ENCODE measurements around the gene LYRM2.
"Not testable (repeated sequence)": the region's sequence is repeated elsewhere in the genome, so short reads cannot be mapped to it uniquely, and the experiment has no call there.

The LYRM2 gene

DNA sequence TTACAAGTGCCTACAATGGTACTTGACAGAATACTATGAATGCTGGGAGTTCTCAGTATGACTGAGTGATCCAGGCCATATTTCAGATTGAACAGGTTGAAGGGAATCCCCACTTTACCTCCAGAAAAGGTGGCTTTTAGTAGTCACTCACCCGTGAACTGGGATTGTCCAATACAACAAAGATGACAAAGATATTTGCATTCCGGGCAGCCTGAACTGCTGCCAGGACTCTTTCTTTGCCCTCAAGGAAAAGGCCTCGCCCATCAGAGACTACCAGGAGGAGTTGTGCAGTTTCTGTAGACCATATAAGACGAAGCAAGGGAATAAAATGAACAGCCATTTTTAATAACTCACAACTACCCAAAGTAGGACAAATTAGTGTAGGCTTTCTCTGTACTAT, 6.3 kb upstream of the LYRM2 start:
- no peak for DNase-seq (ENCODE audit: low read depth)

DNA sequence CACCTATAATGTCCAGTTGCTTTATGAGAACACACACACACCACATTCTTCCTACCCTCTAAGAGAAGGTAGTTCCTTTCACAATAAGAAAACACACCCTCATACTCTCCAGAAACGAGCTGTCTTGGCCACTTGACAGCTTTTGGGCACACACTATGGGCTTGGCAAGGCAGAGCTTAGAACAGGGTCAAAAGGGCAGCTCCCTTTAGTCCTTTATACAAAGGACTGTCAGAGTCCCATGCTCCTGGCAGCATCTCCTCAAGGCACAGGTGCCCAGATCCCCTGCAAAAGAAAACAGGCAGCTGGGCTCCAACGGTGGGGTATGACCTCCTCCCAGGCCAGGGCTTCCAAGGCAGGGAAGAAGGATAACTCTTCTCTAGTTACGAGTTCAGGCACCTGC, 4.9 kb upstream of the LYRM2 start:
- DNase-seq (ENCODE audit: low read depth): no peak

DNA sequence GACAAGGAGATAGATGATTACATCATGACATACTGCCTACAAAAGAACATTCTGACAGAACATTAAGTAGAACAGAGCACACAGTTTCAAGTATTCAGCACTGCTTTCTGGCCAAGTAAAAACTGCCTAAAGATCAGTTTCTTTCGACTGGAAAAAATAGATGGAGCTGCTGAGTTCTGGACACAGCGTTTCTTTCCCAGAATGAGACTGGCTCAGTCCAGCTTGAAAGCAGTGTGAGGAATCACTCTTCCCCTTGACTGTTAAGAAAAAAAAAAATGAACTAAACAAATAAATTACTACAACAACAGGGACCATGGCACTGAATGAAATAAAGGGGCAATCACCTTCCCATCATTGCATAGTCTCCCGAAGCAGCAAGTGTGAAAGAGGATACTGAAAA, 4.4 kb upstream of the LYRM2 start:
- no peak for DNase-seq (ENCODE audit: low read depth)

DNA sequence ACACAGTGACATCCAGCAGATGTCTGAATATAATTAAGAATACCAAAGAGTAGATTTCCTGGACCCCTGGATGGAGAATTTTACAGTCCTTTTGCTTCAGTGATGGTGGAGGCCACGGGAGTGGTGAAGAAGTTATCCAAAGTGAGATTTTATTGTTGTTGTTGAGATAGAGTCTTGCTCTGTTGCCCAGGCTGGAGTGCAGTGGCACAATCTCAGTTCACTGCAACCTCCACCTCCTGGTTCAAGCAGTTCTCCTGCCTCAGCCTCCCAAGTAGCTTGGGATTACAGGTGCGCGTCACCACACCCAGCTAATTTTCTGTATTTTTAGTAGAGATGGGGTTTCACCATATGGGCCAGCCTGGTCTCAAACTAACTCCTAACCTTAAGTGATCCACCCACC, 3.0 kb upstream of the LYRM2 start:
- DNase-seq (ENCODE audit: low read depth): not testable (repeated sequence)

DNA sequence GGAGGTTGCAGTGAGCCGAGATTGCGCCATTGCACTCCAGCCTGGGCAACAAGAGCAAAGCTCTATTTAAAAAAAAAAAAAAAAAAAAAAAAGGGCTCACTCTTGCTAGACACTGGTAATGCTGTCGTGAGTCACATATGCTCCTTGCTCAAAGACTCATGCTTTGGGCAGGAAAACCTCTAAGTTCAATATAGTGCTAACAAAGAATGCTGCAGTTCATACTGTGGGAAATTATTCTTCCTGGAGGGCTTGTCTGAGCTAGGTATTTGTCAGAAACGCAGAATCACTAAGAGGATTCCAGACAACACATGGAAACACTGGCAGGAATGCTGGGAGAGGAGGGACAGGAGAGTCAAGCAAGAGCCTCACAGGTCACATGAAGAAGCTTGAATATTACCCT, 2.3 kb upstream of the LYRM2 start:
- no peak for DNase-seq (ENCODE audit: low read depth)

DNA sequence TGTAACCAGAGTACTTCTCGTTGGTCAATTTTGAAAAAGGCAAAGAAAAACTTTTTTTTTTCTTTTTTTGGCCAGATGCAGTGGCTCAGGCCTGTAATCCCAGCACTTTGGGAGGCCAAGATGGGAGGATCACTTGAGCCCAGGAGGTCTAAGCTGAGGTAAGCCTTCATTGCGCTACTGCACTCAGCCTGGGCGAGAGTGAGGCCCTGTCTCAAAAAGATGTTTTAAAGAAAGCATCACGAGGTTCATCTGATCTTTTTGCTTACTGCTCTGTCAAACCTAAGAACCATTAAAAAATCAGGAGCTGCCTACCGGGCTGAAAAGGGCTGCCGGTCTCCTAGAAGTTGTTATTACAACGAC, 607 bp downstream of the LYRM2 start:
- DNase-seq (ENCODE audit: low read depth): no peak

DNA sequence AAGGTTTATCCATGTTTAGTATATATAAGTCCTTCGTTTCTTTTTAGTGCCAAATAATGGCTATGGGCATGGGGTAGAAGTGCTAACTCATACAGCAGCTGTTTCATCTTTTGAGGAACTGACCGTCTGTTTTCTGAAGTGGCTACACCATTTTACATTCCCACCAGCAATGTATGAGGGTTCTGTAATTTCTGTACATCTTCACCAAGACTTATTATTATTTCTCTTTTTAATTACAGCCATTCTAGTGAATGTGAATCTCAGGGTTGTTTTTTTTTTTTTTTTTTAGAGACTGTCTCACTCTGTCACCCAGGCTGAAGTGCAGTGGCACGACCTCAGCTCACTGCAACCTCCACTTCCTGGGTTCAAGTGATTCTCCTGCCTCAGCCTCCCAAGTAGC, 2.1 kb downstream of the LYRM2 start:
- not testable (repeated sequence) for DNase-seq (ENCODE audit: low read depth)

DNA sequence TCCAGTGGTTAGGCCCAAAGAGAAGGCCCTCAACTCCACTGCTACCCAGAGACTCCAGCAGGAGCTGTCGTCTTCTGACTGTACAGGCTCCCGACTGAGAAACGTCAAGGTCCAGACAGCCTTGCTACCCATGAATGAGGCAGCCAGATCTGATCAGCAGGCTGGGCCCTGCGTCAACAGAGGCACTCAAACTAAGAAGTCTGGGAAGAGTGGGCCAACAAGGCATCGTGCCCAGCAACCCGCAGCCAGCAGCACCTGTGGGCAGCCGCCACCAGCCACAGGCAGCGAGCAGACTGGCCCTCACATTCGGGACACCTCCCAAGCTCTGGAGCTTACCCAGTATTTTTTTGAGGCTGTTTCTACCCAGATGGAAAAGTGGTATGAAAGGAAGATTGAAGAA, 8.1 kb downstream of the LYRM2 start:
- no peak for DNase-seq (ENCODE audit: low read depth)

DNA sequence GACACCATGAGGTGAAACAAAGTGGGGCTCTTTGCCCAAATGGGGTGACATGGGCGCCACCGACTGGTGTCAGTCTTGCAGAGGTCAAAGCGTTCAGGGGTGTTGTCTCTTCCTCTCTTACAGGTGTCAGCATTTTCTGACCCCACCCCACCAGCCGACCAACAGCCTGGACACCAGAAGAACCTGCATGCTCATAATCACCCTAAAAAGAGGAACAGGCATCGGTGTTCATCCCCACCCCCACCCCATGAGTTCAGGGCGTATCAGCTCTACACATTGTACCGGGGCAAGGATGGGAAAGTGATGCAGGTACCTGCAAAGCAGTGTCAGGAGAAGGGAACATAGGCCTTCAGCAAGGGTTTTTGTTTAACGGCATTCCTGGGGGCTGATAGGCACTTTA, 14.8 kb downstream of the LYRM2 start:
- no peak for DNase-seq (ENCODE audit: low read depth)

DNA sequence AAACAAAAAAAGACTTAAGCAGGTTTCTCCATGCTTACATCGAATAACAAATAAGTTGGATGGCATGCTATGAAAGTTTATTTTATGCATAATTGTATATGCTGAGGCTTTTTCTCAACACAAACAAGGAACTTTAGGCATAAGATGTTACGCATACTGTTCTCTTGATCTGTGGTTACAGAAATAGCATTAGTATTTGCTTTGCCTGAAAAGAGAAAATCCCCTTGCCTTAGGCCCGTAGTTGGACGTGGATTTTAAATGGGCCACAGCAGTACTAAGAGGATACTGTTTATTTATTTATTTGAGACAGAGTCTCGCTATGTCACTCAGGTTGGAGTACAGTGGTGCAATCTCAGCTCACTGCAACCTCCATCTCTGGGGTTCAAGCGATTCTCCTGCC, 19.0 kb downstream of the LYRM2 start:
- DNase-seq (ENCODE audit: low read depth): no peak

DNA sequence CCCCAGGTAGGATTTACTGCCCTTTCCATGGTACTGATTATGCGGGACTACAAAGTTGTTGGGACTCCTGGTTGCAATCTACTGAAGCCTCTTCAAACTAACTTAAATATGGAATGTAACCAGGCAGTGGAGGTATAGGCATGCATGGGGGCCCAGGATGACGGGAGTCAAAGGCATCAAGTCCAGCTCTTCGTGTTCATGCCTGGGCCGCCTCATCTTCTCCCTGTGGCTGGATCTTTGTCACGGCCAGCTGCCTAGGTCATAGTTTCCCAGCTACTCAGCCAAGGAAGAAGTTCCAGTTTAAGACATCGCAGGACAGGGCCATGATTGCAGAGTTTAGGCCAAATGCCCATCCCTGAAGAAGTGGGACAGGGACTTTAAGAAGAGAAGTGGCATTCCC, 20.5 kb downstream of the LYRM2 start:
- no peak for DNase-seq (ENCODE audit: low read depth)

DNA sequence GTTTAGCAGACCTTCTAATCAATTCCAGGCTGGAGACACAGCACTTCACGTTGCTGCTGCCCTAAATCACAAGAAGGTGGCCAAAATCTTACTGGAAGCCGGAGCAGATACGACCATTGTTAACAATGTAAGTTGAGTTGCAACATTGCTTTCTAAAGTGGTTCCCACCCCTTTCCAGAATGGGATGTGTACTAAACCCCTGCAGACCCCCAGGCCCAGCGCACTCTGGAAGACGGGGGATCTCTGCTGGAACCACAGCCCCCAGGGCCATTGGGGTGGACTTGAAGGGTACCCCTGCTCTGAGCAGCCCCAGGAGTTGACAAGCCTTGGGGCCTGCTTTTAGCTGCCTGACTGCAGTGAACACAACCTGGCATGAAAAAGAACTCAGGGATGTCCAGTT, 22.0 kb downstream of the LYRM2 start:
- DNase-seq (ENCODE audit: low read depth): no peak

DNA sequence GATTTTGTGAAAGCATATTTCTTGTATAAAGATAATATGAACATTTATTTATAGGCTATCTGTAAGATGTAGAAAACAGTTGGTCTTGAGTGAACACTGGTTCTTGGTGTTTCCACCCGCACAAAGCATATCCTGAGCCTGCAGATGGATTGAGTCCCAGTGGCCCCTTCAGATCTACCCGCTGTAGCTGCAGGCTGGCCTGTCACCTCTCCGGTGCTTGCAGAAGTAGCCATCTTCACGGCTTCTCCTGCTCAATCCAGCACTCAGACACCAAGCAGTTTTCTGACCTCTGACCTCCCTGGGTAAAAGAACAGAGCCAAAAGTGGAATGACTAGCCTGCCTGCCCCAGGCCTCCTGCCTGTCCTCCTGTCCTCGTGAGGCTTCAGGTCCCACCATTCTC, 22.7 kb downstream of the LYRM2 start:
- no peak for DNase-seq (ENCODE audit: low read depth)

DNA sequence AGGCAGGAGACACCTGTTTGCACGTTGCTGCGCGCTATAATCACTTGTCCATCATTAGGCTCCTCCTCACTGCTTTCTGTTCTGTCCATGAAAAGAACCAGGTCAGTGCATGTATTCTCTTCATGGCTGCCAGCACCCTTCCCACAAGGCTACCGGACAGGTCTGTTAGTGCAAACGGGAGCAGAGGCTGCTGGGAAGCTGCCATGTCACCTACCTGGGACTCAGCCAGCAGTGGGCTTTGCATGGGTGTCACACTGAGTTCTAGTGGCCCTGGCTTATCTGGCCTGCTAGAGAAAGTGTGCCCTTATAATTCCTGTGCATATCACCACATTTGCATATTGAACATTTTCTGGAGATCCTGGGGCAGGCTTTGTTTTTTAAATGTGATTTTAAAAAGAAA, 24.8 kb downstream of the LYRM2 start:
- no peak for DNase-seq (ENCODE audit: low read depth)

DNA sequence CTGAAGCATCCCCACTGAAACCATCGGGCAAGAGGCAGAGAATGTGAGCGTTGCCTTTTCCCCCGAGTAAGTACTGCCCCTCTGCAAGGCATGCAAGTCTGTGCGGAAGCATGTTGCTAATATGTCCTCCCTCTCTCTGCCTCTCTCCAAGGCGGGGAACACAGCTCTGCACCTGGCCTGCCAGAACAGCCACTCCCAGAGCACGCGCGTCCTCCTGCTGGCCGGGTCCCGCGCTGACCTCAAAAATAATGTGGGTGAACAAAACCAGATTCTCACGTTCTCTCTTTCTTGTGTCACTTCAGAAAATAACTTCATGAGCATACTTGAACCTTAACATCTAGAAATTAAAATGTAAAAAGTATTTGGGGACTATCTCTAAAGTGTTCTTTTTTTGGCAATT, 26.4 kb downstream of the LYRM2 start:
- DNase-seq (ENCODE audit: low read depth): no peak

DNA sequence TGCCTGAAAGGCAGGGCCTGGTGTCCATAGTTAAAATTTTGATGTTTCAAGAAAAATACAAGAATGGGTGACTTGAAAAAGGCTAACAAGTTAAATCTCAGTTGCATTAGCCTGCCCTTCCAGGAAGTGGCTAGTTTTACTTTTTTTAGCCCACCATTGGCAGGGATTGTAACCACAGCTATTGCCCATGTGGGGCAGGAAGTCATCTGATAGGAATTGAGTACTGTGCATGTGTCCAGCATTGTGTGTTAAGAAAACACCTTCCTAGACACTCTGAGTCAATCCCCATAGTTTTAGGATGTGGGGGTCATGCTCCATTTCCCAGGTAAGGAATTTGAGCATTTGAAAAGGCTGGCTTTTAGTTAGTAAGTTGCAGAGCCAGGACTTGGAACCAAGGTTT, 26.9 kb downstream of the LYRM2 start:
- no peak for DNase-seq (ENCODE audit: low read depth)

DNA sequence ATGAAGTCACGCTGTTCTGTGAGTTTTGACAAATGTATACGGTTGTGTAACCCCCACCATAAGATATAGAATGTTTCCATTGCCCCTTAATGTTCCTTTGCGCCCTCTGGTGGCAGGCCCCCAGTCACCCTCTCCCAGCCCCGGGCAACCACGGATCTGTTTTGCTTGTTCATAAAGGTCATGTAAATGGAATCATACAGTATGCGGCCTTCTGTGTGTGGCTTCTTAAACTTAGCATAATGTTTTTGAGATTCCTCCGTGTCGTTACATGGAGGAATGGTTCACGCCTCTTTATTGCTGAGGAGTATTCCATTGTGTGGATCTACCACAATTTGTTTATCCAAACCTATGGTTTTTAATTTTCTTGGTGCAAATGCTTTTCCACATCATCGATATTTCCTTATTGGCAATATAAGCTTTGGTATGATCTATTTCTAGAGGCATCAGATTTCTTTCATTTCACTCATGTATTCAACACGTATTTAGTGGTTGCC, 28.4 kb downstream of the LYRM2 start:
- peak; percentile 38 for DNase-seq (ENCODE audit: low read depth)

DNA sequence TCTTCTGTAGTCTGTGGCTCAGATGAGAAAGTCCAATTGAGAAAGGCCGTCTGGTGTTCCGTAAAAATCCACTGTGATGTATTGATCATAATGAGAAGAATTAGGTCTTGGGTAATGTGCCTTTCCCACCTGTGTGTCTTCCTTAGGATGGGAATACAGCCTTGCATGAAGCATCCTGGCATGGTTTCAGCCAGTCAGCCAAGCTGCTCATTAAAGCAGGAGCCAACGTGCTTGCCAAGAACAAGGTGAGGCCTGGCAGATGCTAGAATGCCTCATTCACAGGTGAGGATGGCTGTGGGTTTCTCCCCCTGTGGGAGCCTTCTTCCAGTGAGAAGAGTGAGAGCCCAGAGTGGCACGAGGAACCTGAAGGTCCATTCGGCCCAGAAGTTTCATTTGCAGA, 32.7 kb downstream of the LYRM2 start:
- DNase-seq (ENCODE audit: low read depth): no peak

DNA sequence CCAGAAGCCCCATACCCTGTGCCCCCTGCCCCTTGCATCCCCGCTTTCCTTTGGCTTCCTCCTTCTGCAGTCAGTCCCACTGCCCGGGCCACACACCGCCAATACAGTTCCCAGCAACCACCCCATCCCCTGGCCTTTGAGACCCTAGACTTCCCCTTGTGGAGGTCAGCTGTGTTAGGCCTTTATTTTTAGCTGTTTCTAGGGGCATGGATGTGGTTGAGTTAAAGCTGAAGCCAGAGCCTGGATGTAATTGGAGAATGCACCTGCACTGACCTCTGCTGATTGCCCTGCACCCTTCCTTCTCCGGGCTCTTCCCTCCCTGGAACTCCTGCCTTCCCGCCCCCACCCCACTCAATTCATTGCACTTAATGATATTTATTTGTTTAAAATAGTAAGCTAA, 33.9 kb downstream of the LYRM2 start:
- no peak for DNase-seq (ENCODE audit: low read depth)

DNA sequence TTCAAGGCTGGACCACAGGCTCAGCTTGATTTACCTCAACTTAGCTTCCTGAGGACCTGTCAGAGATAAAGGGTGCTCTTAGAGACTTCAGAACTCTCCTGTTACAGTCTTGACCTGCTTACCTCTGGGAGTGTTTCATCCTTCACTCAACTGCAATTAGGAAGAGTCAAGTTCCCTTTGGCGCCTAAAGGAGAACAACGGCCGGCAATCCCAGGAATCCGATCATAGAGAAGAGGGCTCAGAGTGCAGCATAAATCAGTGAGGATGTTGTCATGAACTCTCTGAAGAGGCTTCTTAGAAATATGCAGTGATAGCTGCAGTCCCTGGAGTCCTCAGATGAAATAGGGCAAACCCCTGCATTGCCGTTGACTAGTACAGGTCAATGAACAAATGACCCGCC, 36.4 kb downstream of the LYRM2 start:
- DNase-seq (ENCODE audit: low read depth): no peak

DNA sequence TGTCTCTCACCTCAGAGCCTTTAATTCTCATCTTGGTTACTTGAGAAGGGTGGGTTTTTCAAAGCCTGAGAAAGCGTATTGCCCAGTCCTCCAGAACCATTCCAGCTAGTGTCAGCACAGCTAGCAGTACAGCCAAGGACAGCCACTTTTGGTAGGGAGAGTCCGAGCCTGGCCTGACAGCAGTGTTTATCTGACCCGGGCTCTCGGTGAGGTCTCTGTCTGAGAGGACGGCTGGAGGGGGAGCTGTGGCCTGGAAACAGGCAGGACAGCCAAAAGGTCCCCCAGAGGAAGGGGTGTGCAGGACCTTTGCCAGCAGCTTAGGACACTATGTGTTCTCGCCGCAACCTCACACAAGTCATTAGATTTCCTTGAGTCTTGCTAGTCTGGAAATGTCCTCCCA, 38.8 kb downstream of the LYRM2 start:
- DNase-seq (ENCODE audit: low read depth): no peak

DNA sequence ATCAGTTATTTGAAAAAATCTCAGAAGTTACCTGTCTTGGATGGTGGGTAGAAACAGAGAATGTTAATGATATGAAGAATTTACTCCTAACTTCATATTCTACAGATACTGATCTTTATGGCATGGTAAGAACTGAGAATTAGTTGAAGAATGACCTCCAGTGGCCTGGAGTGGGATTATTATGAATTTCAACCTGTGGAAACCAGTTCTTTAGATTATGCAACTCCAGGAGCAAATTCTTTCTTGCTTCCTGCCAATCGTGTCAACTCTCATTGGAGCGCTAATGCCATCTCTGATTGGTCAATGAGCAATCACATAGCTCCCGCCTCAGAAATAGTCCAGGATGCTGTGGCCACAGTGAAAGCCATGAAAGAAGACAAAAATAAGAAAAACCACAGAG, 40.6 kb downstream of the LYRM2 start:
- DNase-seq (ENCODE audit: low read depth): no peak

DNA sequence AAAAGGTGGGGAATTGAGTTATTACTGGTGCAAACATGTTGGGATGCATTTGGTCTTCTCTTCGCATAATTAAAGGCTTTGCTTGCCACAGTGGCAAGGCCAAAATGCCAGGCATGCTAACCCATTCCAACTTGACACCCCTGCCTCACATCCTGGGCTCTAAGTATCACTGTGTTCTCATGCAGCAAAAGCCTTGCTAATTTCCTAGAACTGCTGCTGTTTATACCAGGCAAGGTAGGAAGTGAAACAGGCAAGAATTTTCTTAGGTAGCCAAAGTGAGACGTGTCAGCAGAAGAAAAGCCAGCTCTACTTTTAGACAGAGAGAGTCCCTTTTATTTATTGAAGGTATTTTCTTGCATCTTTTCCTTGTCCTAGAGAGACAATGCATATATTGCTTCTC, 41.2 kb downstream of the LYRM2 start:
- DNase-seq (ENCODE audit: low read depth): no peak

DNA sequence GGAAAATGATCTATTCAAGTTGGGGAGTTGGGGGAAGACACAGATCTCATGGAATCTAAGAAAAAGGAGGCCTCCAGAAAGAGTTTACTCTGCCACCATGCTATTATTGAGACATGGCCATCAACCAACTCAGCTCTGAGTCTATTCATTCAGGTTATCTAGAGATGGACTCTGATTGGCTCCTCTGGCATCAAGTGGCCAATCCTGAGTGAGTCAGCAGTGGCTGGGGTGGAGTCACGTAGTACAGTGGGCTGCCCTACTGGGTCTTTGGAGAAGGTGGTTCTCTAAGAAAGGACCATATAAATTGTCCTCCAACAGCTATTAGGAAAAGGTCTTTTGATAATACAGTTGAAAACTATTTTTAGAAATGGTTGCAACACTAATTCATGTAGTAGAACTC, 42.1 kb downstream of the LYRM2 start:
- no peak for DNase-seq (ENCODE audit: low read depth)

DNA sequence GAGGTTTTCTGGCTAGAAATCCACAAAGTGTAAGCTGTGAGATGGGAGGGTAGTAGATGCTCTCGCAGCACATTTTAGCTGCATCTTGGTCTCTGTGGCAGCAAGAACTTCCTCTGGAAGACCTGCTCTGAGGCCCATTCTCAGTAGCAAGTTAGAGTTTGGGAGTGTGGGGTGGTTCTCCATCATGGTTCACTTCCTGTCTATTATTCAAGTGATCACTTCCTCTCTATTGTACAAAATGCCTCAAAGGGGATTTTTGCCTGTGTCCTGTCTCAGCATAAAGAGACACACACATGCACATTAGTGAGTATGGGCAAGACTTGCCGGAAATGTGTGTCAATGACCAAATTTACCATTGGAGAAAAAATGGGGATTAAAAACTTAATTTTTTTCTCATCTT, 42.5 kb downstream of the LYRM2 start:
- no peak for DNase-seq (ENCODE audit: low read depth)
